Mammary epithelial cell (primary cell): ENCODE results near the gene ZNF362.

Experiments
- EZH2 ChIP-seq: IDR thresholded peaks from 2 replicates; pipeline ENCODE4 v1.6.1; 2012; ENCODE audit warnings: low read length, inconsistent platforms, borderline replicate concordance
- TF ChIP-seq, protein P1 (sequence below), 2 donors: IDR thresholded peaks in 1 of 2; conservative IDR thresholded peaks in 1 of 2; 2 replicates each; pipeline ENCODE4 v1.5.1; 2011 to 2012; ENCODE audit warnings: inconsistent platforms in 2 of 2, low read length in 2 of 2, mild to moderate bottlenecking in 2 of 2, control low read depth in 1 of 2, low read depth in 1 of 2; ENCODE audit not compliant: insufficient read depth in 1 of 2; ENCODE audit errors: extremely low read depth in 1 of 2

DNA sequence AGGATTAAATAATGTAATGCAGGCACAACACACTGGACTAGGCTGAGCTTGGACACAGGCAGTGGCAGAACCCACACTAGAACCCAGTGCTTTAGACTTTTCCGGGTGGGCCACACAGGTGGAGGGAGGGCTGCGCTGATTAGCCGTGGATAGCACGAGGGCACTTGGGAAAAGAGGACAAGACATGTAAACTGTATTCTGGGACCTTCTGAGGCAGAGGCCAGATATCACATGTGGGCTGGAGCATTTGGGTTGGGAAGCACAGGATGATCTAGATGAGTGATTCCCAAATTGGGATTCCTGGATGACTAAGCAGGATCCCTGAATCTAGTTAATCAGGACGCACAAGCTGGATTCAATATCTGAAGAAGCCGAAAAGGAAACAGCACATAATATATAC, 84.9 kb downstream of the ZNF362 start:
- TF ChIP-seq, protein P1, sequence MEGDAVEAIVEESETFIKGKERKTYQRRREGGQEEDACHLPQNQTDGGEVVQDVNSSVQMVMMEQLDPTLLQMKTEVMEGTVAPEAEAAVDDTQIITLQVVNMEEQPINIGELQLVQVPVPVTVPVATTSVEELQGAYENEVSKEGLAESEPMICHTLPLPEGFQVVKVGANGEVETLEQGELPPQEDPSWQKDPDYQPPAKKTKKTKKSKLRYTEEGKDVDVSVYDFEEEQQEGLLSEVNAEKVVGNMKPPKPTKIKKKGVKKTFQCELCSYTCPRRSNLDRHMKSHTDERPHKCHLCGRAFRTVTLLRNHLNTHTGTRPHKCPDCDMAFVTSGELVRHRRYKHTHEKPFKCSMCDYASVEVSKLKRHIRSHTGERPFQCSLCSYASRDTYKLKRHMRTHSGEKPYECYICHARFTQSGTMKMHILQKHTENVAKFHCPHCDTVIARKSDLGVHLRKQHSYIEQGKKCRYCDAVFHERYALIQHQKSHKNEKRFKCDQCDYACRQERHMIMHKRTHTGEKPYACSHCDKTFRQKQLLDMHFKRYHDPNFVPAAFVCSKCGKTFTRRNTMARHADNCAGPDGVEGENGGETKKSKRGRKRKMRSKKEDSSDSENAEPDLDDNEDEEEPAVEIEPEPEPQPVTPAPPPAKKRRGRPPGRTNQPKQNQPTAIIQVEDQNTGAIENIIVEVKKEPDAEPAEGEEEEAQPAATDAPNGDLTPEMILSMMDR (conservative IDR thresholded peaks at IDR 0.05 in 1 of 2, IDR thresholded peaks at IDR 0.05 in 1 of 2; ENCODE audit: extremely low read depth in 1 of 2, insufficient read depth in 1 of 2, low read depth in 1 of 2, low read length in 2 of 2), result no peak
- no peak for TF ChIP-seq EZH2
